ENCODE measurements around the gene GGT5.

DNA sequence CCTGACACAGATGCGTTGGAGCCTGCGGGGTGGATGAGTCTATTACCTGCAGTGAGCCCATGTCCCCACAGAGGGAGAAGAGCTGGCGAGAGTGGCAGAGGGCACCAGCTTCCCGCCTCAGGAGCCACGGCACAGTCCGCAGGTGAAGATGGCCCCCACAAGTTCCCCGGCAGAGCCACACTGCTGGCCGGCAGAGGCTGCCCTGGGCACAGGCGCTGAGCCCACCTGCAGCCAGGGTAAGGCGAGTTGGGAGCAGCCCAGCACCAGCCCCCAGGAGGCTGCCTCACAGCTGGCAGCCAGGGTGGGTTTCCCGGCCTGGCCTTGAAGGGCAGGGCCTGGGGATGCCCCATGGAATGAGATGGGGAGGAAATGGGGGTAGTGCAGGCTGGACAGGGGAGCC lies 68.8 kb downstream of the GGT5 start:
- TF ChIP-seq EZH2 (optimal IDR thresholded peaks at IDR 0.05; ENCODE audit: low read depth, low read length): no peak
- TF ChIP-seq, protein P1, sequence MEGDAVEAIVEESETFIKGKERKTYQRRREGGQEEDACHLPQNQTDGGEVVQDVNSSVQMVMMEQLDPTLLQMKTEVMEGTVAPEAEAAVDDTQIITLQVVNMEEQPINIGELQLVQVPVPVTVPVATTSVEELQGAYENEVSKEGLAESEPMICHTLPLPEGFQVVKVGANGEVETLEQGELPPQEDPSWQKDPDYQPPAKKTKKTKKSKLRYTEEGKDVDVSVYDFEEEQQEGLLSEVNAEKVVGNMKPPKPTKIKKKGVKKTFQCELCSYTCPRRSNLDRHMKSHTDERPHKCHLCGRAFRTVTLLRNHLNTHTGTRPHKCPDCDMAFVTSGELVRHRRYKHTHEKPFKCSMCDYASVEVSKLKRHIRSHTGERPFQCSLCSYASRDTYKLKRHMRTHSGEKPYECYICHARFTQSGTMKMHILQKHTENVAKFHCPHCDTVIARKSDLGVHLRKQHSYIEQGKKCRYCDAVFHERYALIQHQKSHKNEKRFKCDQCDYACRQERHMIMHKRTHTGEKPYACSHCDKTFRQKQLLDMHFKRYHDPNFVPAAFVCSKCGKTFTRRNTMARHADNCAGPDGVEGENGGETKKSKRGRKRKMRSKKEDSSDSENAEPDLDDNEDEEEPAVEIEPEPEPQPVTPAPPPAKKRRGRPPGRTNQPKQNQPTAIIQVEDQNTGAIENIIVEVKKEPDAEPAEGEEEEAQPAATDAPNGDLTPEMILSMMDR (IDR thresholded peaks at IDR 0.05; ENCODE audit: low read length): no peak

All from MM.1S (cell line).